SK-N-MC (cell line): ENCODE measurements around the gene TPM3.

Source experiments
- FOXP2 ChIP-seq: optimal IDR thresholded peaks from 2 replicates; pipeline ENCODE3; 2011; ENCODE audit warnings: mild to moderate bottlenecking, moderate library complexity; ENCODE audit not compliant: insufficient read depth; ENCODE audit errors: extremely low read length, control extremely low read depth
- POLR2AphosphoS5 ChIP-seq: IDR thresholded peaks from 2 replicates; pipeline ENCODE4 v1.6.1; 2012; ENCODE audit warnings: mild to moderate bottlenecking, low read depth, low read length, borderline replicate concordance

- TF ChIP-seq POLR2AphosphoS5 (no peak), FOXP2 (no peak)
Observed at GRCh38 chr1:154186852-154187501, 4.9 kb downstream of the TPM3 start.
